ENCODE data around the gene ALOX12B.
"Not testable (repeated sequence)": the region's sequence is repeated elsewhere in the genome, so short reads cannot be mapped to it uniquely, and the experiment has no call there.

The ALOX12B gene

GRCh38 chr17:8116776-8117175 is 29.3 kb upstream of the ALOX12B start:
- Histone ChIP-seq H3K27me3 (replicated peaks) (peaks cover 20% of the 10 kb centered on the region), H3K36me3 (replicated peaks) (no peaks in the 10 kb centered on the region), H3K4me3 (ENCODE audit: low read depth, low read length) (no peak overlapping the region), H3K27ac (no peak overlapping the region)
- DNase-seq: no peak
- no peak for TF ChIP-seq CTCF (IDR thresholded peaks at IDR 0.05; ENCODE audit: low read depth, low read length, missing control alignments)
- in situ Hi-C loops (cut with HindIII; ENCODE audit: low pct_ligation_motif_present, low sequenced_read_pairs): loop anchor here (10.0 kb wide), 1 partner anchor 62 kb away; no protein-coding TSS in a partner anchor

GRCh38 chr17:8110907-8111306 is 23.4 kb upstream of the ALOX12B start:
- H3K27ac ChIP-seq: no peak overlapping the region
- TF ChIP-seq CTCF (IDR thresholded peaks at IDR 0.05; ENCODE audit: low read depth, low read length, missing control alignments): no peak
- DNase-seq: no peak
- in situ Hi-C loops (cut with HindIII; ENCODE audit: low pct_ligation_motif_present, low sequenced_read_pairs): loop anchor here (10.0 kb wide), 1 partner anchor 56 kb away; no protein-coding TSS in a partner anchor
- no peaks in the 10 kb centered on the region for H3K36me3 ChIP-seq (replicated peaks)
- peaks cover 20% of the 10 kb centered on the region for H3K27me3 ChIP-seq (replicated peaks)
- no peak overlapping the region for H3K4me3 ChIP-seq (ENCODE audit: low read depth, low read length)

GRCh38 chr17:8110456-8110804 is 22.9 kb upstream of the ALOX12B start:
- no peak for DNase-seq
- H3K27me3 ChIP-seq (replicated peaks): peaks cover 16% of the 10 kb centered on the region
- no peak overlapping the region for H3K27ac ChIP-seq
- in situ Hi-C loops (cut with HindIII; ENCODE audit: low pct_ligation_motif_present, low sequenced_read_pairs): loop anchor here (10.0 kb wide), 1 partner anchor 56 kb away; no protein-coding TSS in a partner anchor
- H3K4me3 ChIP-seq (ENCODE audit: low read depth, low read length): no peak overlapping the region
- no peaks in the 10 kb centered on the region for H3K36me3 ChIP-seq (replicated peaks)
- no peak for TF ChIP-seq CTCF (IDR thresholded peaks at IDR 0.05; ENCODE audit: low read depth, low read length, missing control alignments)

DNA sequence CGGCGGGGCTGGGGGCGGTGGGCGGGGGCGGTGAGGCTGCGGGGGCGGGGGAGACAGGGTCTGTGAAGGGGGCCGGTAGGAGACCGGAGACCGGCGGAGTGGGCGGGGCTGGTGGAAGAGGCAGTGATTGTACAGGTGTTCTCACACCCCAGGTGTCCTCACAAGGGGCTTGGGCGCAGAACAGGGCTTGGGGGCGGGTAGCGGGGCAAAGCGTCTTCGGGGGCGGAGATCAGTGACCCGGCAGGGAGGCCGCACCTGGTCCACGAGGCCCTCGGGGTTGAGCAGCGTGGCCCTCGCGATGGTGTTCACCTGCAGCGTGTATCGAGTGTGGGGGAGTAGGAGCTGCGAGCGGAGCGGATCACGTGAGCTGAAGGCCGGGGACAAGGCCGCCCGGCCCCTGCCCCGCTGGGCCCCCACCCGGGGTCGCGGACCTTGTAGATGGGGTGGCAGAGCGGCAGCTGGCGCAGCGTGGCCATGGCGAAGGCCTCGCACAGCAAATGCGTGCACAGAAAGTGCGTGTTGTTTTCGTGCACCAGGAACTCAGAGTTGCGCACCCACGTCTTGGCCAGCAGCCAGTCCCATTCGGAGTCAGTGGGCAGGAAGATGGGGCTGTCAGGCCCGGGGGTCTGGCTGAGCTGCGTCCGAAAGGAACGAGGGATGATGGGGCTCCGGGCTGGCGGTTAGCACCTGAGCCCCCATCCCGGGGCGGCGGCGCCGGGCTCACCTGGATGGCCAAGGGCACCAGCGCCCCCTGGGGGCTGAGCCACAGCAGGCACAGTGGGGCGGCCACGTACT is 22.3 kb upstream of the ALOX12B start:
- in situ Hi-C loops (cut with HindIII; ENCODE audit: low pct_ligation_motif_present, low sequenced_read_pairs): loop anchor here (10.0 kb wide), 1 partner anchor 55 kb away; no protein-coding TSS in a partner anchor
- peak; percentile 82 for TF ChIP-seq CTCF (IDR thresholded peaks at IDR 0.05; ENCODE audit: low read depth, low read length, missing control alignments)
- H3K4me3 ChIP-seq (ENCODE audit: low read depth, low read length): peak overlapping the region; percentile 17
- no peak overlapping the region for H3K27ac ChIP-seq
- H3K36me3 ChIP-seq (replicated peaks): no peaks in the 10 kb centered on the region
- no peak for DNase-seq
- peaks cover 15% of the 10 kb centered on the region for H3K27me3 ChIP-seq (replicated peaks)

DNA sequence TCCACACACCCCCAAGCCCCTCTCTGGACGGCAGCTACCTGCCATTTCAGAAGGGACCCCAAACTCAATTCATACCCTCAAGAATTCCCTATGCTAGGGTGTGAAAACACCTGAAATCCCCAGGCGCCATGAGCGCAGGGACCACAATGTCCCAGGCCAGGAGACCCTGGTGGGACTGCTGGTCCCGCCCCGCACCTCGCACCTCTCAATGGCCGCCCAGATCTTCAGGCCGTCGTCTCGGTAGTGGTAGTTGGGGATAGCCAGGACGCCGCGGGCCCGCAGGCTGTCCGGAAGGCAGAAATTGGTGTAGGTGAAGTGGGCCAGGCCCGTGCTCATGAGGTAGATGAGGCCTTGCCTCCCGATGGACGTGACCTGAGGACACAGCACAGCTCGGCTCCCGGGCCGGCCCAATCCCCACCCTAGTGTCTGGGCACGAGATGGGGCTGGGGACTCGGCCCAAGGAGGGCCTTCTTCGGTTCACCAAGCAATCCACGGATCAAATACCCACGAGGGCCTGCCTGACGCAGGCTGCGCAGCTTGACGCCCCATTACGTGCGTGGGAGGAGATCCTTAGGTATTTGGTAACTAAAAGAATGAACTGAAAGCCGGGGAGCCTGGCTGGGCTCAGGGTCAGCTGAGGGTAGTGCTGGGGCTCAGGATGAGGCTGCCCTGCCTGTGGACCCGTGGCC is 21.6 kb upstream of the ALOX12B start:
- Histone ChIP-seq H3K4me3 (ENCODE audit: low read depth, low read length) (no peak overlapping the region), H3K27ac (no peak overlapping the region)
- in situ Hi-C loops (cut with HindIII; ENCODE audit: low pct_ligation_motif_present, low sequenced_read_pairs): no loop called here

GRCh38 chr17:8106980-8107379 is 19.5 kb upstream of the ALOX12B start:
- H3K36me3 ChIP-seq (replicated peaks); in situ Hi-C loops (cut with HindIII; ENCODE audit: low pct_ligation_motif_present, low sequenced_read_pairs); H3K27ac ChIP-seq; DNase-seq; H3K4me3 ChIP-seq (ENCODE audit: low read depth, low read length); H3K27me3 ChIP-seq (replicated peaks): not testable (repeated sequence)

More for the DNA sequence above, 21.6 kb upstream of the ALOX12B start:
- no peak for DNase-seq
- no peak for TF ChIP-seq CTCF (IDR thresholded peaks at IDR 0.05; ENCODE audit: low read depth, low read length, missing control alignments)
- no peaks in the 10 kb centered on the region for H3K36me3 ChIP-seq (replicated peaks)
- H3K27me3 ChIP-seq (replicated peaks): peaks cover 15% of the 10 kb centered on the region

Data from brain microvascular endothelial cell (primary cell).